Tibial nerve (tissue), 3 donors: ENCODE measurements around the gene HNRNPF.

Experiments
- CTCF ChIP-seq, 5 experiments: fragments of 200-600 bp in 3 of 5; fragments of 450-650 bp in 2 of 5; sonication (generic) in 3 of 5; IDR thresholded peaks; one replicate each; pipeline ENCODE4 v1.5.1; 2016 to 2019; ENCODE audit warnings: antibody characterized with exemption in 5 of 5, mild to moderate bottlenecking in 3 of 5, moderate library complexity in 2 of 5
- POLR2A ChIP-seq, 2 donors: fragments of 450-650 bp; IDR thresholded peaks; one replicate each; pipeline ENCODE4 v1.6.1; 2017; ENCODE audit warnings: antibody characterized with exemption in 2 of 2, mild to moderate bottlenecking in 2 of 2, moderate library complexity in 2 of 2

GRCh38 chr10:43410345-43410744 lies 1.4 kb upstream of the HNRNPF start:
- TF ChIP-seq CTCF (IDR thresholded peaks at IDR 0.05) (no peak), POLR2A (IDR thresholded peaks at IDR 0.05) (no peak)
